ENCODE data around the gene MVB12A.

DNA sequence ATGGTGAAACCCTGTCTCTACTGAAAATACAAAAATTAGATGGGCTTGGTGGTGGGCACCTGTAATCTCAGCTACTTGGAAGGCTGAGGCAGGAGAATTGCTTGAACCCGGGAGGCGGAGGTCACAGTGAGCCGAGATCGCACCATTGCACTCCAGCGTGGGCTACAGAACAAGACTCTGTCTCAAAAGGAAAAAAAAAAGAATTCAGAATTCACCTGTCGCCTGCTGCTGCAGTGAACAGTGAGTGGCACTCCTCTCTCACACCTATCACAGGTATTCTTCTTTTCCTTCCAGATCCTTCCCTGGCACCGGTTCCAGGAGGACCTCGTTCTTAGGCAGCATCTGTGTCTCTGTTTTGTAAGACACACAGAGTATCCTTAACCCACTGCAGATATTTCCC, 5.8 kb upstream of the MVB12A start:
- no peak for TF ChIP-seq EP300 (IDR thresholded peaks at IDR 0.05)
- TF ChIP-seq, protein P1, sequence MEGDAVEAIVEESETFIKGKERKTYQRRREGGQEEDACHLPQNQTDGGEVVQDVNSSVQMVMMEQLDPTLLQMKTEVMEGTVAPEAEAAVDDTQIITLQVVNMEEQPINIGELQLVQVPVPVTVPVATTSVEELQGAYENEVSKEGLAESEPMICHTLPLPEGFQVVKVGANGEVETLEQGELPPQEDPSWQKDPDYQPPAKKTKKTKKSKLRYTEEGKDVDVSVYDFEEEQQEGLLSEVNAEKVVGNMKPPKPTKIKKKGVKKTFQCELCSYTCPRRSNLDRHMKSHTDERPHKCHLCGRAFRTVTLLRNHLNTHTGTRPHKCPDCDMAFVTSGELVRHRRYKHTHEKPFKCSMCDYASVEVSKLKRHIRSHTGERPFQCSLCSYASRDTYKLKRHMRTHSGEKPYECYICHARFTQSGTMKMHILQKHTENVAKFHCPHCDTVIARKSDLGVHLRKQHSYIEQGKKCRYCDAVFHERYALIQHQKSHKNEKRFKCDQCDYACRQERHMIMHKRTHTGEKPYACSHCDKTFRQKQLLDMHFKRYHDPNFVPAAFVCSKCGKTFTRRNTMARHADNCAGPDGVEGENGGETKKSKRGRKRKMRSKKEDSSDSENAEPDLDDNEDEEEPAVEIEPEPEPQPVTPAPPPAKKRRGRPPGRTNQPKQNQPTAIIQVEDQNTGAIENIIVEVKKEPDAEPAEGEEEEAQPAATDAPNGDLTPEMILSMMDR (IDR thresholded peaks at IDR 0.05): no peak

Data from tibial nerve (tissue), 4 donors.